Measurements from ENCODE around the gene USP34.
A peak's percentile ranks its signal among the peaks of the same experiment; 100 is the strongest.
"Not testable (repeated sequence)": the region's sequence is repeated elsewhere in the genome, so short reads cannot be mapped to it uniquely, and the experiment has no call there.

Gene USP34

GRCh38 chr2:61470965-61471904 lies at the start of gene USP34:
Gene USP34 (minus strand): TSS chr2:61471087. CDS start chr2:61470692, 395 bp downstream.
- DNase-seq (ENCODE audit: low read depth), result peak; percentile 98

DNA sequence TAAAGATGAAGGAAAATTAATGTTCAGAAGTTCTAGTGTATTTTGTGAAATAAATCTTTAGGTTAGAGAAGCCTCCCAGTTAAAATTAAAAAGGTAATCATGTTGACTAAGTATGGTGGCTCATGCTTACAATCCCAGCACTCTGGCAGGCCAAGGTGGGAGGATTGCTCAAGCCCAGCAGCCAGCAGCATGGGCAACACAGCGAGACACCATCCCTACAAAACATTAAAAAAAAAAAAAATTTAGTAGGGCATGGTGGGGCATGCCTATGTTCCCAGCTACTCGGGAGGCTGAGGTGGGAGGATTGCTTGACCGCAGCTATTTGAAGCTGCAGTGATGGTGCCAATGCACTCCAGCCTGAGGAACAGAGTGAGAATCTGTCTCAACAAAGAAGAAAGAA lies 49.4 kb upstream of the USP34 start:
- no peak for DNase-seq (ENCODE audit: low read depth)

DNA sequence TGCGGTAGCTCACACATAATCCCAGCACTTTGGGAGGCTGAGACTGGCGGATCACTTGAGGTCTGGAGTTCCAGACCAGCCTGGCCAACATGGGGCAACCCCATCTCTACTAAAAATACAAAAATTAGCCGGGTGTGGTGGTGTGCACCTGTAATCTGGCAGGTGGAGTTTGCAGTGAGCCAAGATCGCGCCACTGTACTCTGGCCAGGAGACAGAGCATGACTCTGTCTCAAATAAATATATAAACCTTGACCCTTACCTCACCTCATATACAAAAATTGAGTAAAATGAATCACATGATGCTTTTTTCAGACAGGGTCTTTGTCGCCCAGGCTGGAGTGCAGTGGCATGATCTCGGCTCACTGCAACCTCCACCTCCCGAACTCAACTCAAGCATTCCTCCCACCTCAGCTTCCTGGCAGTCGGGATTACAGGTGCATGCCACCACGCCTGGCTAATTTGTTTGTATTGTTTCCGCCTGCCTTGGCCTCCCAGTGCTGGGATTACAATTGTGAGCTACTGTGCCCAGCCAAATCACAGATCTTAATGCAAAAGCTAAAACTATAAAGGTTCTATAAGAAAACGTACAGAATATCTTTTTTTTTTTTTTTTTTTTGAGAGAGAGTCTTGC lies 42.0 kb upstream of the USP34 start:
- DNase-seq (ENCODE audit: low read depth), result no peak

DNA sequence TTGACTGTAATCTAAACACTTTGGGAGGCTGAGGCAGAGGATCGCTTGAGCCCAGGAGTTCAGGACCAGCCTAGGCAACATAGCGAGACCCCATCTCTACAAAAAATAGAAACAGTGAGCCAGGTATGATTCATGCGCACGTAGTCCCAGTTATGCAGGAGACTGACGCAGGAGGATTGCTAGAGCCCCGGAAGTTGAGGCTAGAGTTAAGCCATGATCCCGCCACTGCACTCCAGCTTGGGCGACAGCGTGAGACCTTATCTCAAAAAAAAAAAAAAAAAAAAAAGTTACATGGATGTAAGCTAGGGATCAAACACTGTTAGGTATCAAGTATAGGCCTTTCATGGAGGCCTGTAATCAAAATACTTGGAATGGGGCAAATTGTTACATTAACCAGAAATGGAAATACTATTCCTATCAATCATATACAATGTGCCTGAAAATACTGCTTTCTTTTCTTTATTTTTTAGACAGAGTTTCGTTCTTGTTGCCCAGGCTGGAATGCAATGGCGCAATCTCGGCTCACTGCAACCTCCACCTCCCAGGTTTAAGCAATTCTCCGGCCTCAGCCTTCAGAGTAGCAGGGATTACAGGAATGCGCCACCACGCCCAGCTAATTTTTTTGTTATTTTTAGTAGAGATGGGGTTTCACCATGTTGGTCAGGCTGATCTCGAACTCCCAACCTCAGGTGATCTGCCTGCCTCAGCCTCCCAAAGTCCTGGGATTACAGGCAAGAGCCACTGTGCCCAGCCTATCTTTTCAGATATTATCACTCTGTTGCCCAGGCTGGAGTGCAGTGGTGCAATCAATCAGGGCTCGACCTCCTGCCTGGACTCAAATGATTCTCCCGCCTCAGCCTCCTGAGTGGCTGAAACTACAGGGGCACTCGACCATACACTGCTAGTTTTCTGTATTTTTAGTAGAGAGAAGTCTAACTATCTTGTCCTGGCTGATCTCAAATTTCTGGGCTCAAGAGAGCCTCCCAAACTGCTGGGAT lies 40.1 kb upstream of the USP34 start:
- no peak for DNase-seq (ENCODE audit: low read depth)

GRCh38 chr2:61504949-61505348 lies 34.1 kb upstream of the USP34 start:
- no peak for DNase-seq (ENCODE audit: low read depth)

DNA sequence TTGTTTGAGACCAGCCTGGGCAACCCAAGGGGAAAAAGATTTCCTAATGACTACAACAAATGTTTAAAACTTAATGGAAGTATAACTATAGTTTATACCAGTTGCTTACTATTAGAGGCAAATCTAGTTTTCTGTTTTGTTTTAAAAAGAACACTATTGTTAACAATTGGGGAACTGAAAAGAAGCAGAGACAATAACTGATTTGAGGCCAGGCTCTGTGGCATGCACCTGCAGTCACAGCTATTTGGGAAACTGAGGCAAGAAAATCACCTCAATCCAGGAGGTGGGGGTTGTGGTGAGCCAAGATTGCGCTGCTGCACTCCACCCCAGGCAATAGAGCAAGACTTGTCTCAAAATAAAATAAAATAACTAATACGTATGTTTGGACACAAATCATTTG lies 28.2 kb upstream of the USP34 start:
- no peak for DNase-seq (ENCODE audit: low read depth)

GRCh38 chr2:61493523-61493942 lies 22.6 kb upstream of the USP34 start:
- DNase-seq (ENCODE audit: low read depth), result peak; percentile 7

GRCh38 chr2:61492476-61492875 lies 21.6 kb upstream of the USP34 start:
- no peak for DNase-seq (ENCODE audit: low read depth)

DNA sequence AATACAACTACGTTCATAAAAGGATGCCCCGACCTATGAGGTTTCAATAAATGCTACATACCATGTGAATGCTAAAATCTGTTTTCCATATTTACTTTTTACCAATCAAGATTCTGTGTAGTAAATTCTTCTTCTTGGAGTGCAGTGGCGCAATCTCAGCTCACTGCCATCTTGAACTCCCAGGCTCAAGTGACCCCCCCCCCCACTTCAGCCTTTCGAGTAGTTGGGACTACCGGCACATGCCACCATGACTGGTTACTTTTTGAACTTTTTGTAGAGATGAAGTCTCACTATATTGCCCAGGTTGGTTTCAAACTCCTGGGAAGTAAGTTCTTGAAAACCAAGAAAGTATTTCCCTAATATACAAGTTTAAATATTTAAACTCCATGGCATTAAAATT lies 14.4 kb upstream of the USP34 start:
- no peak for DNase-seq (ENCODE audit: low read depth)

DNA sequence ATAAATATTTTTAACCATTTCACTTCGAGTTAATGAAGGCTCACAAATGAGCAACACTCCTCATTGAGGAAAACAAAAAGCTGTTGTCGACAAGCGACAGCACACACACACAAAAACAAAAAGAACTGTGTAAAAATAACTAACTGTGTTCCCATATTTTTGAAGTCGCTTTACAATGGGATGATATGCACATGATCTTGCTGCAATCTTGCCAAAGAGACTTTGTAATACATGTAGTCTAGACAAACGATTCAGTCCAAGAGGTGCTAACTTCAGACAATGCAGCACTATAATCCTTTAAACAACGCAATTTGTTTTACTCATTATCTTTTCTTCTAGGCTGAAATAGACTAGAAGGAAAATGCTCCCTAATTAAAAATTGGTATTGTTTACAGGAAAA lies 7.2 kb upstream of the USP34 start:
- no peak for DNase-seq (ENCODE audit: low read depth)

GRCh38 chr2:61476929-61477589 lies 6.2 kb upstream of the USP34 start:
- not testable (repeated sequence) for DNase-seq (ENCODE audit: low read depth)

DNA sequence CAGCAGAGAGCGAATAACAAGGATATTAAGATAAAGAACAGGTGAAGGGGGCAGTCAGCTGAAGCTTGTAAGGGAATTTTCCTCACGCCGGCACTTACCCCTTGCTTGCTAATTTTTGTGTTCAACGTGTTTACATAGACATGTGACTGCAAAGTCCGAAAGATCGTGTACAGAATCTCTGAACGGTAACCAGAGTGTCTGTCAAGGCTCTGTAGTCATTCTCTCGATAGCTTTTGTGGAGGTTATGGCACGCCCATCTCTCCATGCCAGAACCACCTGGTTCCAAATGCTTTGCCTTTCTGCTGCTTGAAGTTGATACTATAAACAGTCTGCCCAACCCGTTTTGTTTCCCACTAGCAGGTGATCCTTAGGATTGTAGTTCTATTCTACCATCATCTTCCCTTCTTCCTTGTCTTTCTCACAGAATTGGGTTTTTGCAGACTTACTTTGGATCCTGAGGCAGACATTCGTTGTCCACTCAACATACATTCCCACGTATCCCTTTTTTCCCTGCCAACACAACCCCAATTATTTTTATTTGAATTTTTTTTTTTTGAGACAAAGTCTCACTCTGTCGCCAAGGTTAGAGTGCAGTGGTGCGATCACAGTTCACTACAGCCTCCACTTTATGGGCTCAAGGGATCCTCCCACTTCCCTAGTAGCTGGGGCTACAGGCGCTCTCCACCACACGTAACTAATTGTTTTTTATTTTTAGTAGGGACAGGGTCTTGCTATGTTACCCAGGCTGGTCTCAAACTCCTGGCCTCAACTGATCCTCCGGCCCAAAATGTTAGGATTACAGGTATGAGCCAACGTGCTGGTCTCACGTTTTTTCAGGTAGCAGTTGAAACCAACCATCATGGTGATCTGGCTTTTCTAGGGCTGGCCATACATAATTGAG lies 1.3 kb upstream of the USP34 start:
- no peak for DNase-seq (ENCODE audit: low read depth)

GRCh38 chr2:61470122-61470951 lies 550 bp downstream of the USP34 start:
- DNase-seq (ENCODE audit: low read depth), result no peak

DNA sequence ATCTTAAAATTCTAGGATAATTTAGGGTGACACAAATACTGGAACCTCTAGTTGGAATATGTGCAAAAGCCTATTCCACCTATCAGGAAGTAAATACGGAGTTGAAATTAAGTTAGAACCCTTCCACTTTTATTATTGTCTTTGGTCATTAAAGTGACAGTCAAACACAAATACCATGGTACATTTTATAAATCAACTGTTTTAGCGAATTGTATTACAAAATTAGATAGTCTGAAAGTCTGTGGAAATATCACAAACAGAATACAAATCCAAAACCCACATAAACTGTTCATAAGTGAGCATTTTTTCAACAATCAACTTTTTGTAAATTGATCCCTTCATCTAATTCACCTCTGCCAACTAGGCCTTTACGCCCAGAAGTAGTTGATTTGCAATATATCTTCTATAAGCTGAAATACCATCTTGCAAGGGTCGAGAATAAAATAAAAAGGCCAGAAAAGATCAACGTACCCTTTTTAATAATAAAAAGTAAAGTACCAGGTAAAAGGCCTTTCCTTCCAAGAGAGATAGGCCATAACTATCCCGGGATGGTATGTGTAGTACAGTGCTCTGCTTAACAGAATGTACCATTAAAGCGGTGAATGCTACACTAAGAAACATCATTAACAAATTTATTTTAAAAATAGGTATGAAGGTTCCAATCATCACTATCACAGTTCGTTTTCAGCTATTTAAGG lies 1.3 kb downstream of the USP34 start:
- DNase-seq (ENCODE audit: low read depth), result no peak

DNA sequence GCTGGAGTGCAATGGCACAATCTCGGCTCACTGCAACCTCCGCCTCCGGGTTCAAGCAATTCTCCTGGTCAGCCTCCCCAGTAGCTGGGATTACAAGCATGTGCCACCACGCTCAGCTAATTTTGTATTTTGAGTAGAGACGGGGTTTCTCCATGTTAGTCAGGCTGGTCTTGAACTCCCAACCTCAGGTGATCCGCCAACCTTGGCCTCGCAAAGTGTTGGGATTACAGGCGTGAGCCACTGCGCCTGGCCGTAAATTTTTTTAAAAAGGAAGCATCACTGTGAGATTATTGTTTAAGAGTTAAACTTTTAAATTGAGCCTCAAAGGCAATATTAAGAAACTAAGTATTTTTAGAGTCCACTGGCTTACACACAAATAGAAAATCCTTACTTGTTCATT lies 2.7 kb downstream of the USP34 start:
- not testable (repeated sequence) for DNase-seq (ENCODE audit: low read depth)

- no peak for DNase-seq (ENCODE audit: low read depth)
Measured at GRCh38 chr2:61465045-61465444, 5.8 kb downstream of the USP34 start.

- DNase-seq (ENCODE audit: low read depth), result no peak
Measured at GRCh38 chr2:61463769-61464475, 7.0 kb downstream of the USP34 start.

- no peak for DNase-seq (ENCODE audit: low read depth)
Measured at GRCh38 chr2:61461404-61461803, 9.5 kb downstream of the USP34 start.
